CD4-positive, alpha-beta T cell treated with Interleukin-21 for 1 hour (primary cell): ENCODE data around the gene MEIOSIN.
"Not testable (repeated sequence)": the region's sequence is repeated elsewhere in the genome, so short reads cannot be mapped to it uniquely, and the experiment has no call there.

Experiments used
- DNase-seq: peaks from one replicate; pipeline ENCODE4 v3.0.0-alpha.2; 2020

MEIOSIN gene

GRCh38 chr19:45733160-45733810, at the start of gene MEIOSIN:
TSS of gene MEIOSIN (plus strand) at chr19:45733439. CDS start at chr19:45735377, 1,938 bp downstream.
- no peak for DNase-seq

- not testable (repeated sequence) for DNase-seq
Observed at GRCh38 chr19:45685045-45685444, 48.2 kb upstream of the MEIOSIN start.

DNA sequence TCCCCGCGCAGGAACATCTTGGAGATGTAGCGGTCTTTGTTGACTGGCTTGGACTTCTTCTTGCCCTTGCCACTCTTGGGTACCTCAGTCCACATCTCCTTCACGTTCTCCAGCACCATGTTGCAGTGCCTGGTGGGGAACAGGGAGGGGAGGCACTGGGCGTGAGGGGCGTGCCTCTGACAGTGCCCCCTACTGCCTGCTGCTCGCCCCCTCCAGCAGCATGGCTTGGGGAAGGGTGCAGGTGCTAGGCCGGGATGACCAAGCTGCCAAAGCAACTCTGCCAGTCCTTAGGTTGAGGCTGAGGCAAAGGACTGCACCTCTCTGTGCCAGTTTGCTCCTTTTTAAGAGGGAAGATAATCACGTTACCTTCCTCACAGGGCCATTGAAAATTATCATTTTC, 45.6 kb upstream of the MEIOSIN start:
- DNase-seq = no peak

- DNase-seq = peak; percentile 94
Observed at GRCh38 chr19:45691516-45692186, 41.6 kb upstream of the MEIOSIN start, which contains the start of gene SNRPD2. TSS of gene SNRPD2 (minus strand) at chr19:45691953. CDS start at chr19:45691888, 65 bp downstream.

DNA sequence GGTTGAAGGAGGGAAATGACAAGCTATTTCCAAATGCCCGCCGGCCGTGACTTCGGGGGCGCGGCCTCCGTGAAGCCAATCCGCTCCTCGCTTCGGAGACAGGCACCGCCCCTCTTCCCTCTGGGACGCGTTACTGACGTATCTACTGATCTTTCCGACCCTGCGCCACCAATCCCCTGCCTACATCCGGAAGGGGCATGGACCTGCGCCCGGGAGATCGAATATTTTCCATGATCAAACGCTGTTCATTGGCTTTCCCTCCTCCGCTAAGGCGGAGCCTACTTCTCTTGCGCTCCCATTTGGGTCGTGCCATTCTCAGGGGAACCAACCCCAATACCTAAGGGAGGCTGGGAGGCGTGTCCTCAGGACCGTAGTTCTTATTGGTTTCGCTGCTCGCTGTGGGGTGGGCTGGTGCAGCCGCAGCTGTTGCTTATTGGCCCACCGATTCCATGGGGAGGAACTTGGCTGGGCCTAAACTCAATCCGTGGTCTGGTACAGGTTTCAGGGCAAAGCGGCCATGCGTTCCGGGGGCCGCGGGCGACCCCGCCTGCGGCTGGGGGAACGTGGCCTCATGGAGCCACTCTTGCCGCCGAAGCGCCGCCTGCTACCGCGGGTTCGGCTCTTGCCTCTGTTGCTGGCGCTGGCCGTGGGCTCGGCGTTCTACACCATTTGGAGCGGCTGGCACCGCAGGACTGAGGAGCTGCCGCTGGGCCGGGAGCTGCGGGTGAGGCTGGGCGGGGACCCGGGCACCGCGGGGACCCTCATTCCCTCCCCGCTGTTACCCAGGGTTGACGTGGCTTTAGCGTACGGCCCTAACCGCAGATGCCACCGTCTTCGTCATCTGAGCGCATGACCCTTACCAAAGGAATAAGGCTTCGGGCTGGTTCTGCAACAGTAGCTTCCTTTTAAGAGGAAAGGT, 40.8 kb upstream of the MEIOSIN start, which contains the start of gene QPCTL:
TSS of gene QPCTL (plus strand) at position 480 of the 919 bp plus-strand sequence. CDS start at position 518, 38 bp downstream.
- DNase-seq = peak; percentile 99

GRCh38 chr19:45693106-45693788, 40.0 kb upstream of the MEIOSIN start:
- DNase-seq = peak; percentile 68

- no peak for DNase-seq
Observed at GRCh38 chr19:45701676-45702075, 31.6 kb upstream of the MEIOSIN start.

DNA sequence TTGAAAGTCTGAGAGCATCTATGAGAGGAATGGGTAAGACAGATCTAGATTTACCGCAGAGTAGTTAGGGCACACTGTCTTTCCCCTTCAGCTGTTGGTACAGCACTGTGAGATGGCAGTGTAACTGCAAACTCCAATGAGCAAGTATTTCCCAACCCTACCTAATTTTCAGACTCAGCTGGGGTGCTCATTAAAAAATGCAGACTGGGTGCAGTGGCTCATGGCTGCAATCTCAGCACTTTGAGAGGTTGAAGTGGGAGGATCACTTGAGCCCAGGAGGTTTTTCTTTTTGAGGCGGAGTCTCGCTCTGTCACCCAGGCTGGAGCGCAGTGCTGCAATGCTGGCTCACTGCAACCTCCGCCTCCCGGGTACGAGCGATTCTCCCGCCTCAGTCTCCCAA, 28.1 kb upstream of the MEIOSIN start:
- no peak for DNase-seq

DNA sequence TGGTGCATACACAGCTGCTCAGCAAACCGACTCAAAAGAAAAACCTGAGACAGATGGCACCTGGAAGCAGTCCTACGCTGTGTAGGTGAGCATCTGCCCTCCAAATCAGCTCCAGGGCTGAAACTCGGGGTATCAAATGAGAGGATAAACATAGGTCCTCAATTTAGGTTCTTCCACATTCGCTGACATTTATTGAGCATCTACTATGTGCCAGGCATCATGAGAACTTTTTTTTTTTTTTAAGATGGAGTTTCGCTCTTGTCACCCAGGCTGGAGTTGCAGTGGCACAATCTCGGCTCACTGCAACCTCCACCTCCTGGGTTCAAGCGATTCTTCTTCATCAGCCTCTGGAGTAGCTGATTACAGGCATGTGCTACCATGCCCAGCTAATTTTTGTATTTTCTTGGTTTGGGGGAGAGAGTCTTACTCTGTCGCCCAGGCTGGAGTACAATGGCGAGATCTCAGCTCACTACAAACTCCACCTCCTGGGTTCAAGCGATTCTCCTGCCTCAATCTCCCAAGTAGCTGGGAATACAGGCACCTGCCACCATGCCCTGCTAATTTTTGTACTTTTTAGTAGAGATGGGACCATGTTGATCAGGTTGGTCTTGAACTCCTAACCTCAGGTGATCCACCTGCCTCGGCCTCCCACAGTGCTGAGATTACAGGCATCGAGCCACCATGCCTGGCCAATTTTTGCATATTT, 27.4 kb upstream of the MEIOSIN start:
- no peak for DNase-seq

- DNase-seq = no peak
Observed at GRCh38 chr19:45710356-45711130, 22.7 kb upstream of the MEIOSIN start.

- DNase-seq = no peak
Observed at GRCh38 chr19:45711851-45712698, 21.2 kb upstream of the MEIOSIN start.

DNA sequence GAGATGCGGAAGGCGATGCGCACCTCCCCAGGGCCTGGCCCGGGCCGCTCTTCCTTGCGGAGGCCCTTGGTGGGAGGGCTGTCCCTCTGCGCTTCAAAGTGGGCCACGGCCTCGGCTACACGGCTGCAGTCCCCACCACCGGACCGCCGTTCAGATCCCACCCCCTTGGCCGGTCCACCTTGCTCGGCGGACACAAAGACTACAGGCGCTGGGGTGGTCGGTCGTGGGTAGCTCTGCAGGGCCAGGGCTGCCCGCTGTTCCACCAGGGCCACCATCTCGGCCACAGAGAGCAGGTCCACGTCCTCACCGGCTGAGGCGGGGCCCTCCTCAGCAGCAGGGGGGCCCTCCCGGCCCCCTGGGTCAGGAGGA, 20.6 kb upstream of the MEIOSIN start:
- DNase-seq = no peak

DNA sequence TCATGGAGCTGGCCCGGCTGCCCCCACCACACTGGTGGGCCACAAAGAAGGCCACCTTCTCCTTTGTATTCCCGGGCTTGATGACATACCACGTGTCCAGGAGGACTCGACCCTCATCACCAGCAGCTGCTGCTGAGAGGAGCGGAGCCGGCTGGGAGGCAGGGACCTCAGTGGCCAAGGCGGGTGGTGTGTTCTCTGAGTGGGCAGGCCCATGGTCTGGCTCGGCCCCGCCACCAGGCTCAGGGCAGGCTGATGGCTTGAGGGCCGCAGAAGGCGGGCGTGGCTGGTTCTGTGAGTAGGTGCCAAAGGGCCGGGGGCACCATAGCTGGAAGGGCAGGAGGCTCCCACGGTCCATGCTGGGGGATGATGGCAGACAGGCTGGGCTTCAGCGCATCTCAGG, 20.1 kb upstream of the MEIOSIN start:
- DNase-seq = no peak

- DNase-seq = no peak
Observed at GRCh38 chr19:45715139-45715538, 18.1 kb upstream of the MEIOSIN start.

DNA sequence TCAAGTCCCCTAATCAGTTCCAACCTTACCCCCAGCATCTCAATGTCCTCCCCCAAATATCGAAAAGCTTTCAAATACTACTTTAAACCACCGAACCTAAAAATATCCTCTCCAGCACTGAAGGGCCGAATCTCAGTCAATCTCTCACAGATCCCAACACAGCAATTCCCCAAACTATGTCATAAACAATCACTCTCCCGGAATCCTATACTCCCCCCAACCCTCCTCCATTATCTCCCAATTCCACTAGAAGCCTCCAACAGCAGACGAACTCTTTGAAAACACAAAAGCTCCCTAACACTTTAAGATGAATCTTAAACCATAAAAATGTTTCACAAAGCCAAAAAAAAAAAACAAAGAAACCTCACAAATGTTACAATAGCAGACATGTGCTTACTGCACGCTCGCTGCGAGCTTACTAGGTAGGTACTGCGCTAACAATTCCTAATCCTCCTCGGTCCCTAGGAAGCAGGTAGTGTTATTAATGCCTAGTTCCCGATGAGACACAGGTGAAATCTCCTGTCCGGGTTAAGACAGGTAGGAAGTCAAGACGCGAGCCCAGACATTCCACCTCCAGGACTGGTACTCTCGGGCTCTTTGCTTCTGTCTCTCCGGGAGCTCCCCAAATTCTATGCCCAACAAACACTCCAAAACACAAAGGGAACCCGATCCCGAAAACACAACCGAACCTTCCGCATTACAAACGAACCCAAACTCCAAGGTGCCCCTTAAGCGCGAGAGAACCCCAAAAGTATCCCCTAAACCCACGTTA, 16.7 kb upstream of the MEIOSIN start:
- no peak for DNase-seq

DNA sequence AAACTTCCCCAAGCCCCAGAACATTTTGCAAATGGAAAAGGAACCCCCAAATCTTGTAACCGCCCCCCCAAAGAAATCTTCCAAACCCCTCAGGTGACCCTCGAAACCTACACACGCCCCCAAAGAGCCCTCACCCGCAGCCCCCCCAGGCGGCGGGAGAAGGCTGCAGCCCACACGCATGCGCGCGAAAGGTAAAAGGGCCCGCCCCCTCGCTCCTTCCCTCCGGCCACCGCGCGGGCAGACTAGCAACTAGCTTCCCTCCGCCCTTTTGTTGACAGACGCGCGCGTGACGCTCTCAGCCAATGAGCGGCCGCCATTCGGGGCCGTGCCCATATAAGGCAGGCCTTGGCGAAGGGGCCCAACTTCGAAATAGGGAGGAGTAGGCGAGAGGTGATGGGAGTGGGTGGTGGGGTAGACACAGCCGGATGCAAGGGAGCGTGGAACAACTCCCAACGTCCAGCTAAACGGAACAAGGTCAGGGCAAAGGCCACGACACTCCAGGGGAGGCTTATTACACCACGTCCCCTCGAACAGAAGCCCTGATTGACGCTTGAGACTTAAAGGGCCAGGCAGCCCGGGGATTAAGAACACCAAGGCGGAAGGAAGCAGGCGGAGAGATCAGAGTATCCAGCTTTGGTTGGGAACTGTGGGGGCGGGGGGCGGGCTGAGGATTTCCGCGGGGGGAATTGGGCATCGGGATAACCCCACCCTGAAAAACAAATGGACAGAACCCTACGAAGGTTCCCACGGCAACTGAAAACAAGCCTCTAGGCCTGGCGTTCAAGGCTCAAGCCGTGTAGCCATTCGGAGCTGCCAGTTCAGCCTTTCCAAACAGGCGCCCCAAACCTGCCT, 15.9 kb upstream of the MEIOSIN start:
- DNase-seq = peak; percentile 99

GRCh38 chr19:45717983-45718650, 15.1 kb upstream of the MEIOSIN start:
- DNase-seq = no peak

- not testable (repeated sequence) for DNase-seq
Observed at GRCh38 chr19:45720065-45720464, 13.2 kb upstream of the MEIOSIN start.
